ENCODE results near the gene LYL1.

DNA sequence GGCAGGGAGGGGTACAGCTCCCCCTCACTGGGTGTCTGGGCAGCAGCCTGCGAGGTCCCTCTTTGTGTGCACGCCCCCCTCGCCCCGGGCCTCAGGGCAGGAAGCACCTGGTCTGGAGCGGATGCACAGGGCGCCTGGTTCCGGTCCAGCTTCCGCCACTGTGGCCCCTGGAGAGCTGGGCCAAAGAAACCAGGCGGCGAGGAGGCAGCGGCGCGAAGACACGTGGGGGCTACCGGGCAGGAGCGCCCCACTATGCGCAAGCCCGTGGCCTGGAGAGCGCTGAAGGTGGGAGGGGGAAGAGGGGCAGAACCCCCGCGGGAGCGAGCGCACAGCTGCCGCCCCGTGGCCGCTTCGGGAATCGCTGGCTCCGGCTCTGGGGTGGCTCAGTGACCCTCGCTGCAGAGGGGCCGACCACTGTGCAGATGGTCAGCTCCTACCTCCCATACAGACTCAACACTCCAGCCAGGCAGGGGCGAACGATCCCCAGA is 1.7 kb upstream of the LYL1 start:
- TF ChIP-seq, protein P1, sequence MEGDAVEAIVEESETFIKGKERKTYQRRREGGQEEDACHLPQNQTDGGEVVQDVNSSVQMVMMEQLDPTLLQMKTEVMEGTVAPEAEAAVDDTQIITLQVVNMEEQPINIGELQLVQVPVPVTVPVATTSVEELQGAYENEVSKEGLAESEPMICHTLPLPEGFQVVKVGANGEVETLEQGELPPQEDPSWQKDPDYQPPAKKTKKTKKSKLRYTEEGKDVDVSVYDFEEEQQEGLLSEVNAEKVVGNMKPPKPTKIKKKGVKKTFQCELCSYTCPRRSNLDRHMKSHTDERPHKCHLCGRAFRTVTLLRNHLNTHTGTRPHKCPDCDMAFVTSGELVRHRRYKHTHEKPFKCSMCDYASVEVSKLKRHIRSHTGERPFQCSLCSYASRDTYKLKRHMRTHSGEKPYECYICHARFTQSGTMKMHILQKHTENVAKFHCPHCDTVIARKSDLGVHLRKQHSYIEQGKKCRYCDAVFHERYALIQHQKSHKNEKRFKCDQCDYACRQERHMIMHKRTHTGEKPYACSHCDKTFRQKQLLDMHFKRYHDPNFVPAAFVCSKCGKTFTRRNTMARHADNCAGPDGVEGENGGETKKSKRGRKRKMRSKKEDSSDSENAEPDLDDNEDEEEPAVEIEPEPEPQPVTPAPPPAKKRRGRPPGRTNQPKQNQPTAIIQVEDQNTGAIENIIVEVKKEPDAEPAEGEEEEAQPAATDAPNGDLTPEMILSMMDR (IDR thresholded peaks at IDR 0.05) = peak; percentile 77; the same call in 1 of the 2 replicates
- TF ChIP-seq POLR2AphosphoS5 (IDR thresholded peaks at IDR 0.05; ENCODE audit: low read depth, low read length) = peak; percentile 18; the same call in 1 of the 2 replicates
